Measurements from ENCODE around the gene KRTAP10-5.

Gene KRTAP10-5

DNA sequence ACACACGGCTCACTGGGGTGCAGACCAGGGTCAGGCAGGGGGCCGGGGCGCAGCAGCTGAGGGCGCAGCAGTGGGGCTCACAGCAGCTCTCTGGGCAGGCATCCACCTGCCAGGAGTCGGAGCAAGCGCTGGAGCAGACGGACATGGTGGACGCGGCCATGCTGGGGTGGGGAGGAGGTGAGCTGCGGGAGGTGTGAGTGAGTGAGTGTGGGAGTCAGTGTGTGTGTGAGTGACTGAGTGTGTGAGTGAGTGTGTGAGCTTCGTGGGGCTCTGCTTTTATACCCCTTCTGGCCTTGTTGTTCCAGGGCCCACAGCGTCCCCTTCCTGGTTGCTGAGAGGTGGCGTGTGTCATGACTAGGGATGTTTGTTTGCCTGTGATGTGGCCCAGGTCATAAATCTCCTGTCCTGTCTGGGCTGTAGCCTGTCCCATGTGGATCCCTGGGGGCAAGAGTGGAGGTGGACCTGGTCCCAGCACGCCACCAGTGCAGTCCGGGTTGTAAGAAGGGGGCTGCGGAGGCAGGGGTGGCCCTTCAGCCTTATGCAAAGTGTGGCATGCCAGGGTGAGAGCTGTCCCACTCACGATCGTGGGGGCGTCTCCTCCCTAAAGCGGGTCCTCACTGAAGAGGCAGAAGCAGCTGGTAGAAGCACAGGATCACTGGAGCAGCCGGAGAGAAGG lies 40.3 kb downstream of the KRTAP10-5 start, which contains the start of gene KRTAP10-1:
KRTAP10-1 (minus strand) TSS at position 205 of the 676 bp plus-strand sequence; CDS start at position 160, 45 bp downstream.
- Histone ChIP-seq H3K4me3 (replicated peaks; ENCODE audit: insufficient read depth, low read length) (no peak within 1 kb of the TSS), H3K27me3 (ENCODE audit: insufficient read depth, poor library complexity, severe bottlenecking) (no peaks in the 10 kb centered on the region), H3K27ac (replicated peaks) (no peak within 1 kb of the TSS)
- TF ChIP-seq POLR2AphosphoS5 (IDR thresholded peaks at IDR 0.05; ENCODE audit: low read depth) (no peak), SPI1 (IDR thresholded peaks at IDR 0.05; ENCODE audit: borderline replicate concordance, low read depth) (no peak), GABPA (IDR thresholded peaks at IDR 0.05; ENCODE audit: low read depth) (no peak)
- TF ChIP-seq, protein P1, sequence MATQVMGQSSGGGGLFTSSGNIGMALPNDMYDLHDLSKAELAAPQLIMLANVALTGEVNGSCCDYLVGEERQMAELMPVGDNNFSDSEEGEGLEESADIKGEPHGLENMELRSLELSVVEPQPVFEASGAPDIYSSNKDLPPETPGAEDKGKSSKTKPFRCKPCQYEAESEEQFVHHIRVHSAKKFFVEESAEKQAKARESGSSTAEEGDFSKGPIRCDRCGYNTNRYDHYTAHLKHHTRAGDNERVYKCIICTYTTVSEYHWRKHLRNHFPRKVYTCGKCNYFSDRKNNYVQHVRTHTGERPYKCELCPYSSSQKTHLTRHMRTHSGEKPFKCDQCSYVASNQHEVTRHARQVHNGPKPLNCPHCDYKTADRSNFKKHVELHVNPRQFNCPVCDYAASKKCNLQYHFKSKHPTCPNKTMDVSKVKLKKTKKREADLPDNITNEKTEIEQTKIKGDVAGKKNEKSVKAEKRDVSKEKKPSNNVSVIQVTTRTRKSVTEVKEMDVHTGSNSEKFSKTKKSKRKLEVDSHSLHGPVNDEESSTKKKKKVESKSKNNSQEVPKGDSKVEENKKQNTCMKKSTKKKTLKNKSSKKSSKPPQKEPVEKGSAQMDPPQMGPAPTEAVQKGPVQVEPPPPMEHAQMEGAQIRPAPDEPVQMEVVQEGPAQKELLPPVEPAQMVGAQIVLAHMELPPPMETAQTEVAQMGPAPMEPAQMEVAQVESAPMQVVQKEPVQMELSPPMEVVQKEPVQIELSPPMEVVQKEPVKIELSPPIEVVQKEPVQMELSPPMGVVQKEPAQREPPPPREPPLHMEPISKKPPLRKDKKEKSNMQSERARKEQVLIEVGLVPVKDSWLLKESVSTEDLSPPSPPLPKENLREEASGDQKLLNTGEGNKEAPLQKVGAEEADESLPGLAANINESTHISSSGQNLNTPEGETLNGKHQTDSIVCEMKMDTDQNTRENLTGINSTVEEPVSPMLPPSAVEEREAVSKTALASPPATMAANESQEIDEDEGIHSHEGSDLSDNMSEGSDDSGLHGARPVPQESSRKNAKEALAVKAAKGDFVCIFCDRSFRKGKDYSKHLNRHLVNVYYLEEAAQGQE (IDR thresholded peaks at IDR 0.05; ENCODE audit: insufficient replicate concordance, low read depth), result no peak
- TF ChIP-seq, protein P2, sequence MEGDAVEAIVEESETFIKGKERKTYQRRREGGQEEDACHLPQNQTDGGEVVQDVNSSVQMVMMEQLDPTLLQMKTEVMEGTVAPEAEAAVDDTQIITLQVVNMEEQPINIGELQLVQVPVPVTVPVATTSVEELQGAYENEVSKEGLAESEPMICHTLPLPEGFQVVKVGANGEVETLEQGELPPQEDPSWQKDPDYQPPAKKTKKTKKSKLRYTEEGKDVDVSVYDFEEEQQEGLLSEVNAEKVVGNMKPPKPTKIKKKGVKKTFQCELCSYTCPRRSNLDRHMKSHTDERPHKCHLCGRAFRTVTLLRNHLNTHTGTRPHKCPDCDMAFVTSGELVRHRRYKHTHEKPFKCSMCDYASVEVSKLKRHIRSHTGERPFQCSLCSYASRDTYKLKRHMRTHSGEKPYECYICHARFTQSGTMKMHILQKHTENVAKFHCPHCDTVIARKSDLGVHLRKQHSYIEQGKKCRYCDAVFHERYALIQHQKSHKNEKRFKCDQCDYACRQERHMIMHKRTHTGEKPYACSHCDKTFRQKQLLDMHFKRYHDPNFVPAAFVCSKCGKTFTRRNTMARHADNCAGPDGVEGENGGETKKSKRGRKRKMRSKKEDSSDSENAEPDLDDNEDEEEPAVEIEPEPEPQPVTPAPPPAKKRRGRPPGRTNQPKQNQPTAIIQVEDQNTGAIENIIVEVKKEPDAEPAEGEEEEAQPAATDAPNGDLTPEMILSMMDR (IDR thresholded peaks at IDR 0.05; ENCODE audit: insufficient read depth, low read length), result no peak
- no peak for DNase-seq (ENCODE audit: low read depth in 1 of 2, low spot score in 1 of 2)

DNA sequence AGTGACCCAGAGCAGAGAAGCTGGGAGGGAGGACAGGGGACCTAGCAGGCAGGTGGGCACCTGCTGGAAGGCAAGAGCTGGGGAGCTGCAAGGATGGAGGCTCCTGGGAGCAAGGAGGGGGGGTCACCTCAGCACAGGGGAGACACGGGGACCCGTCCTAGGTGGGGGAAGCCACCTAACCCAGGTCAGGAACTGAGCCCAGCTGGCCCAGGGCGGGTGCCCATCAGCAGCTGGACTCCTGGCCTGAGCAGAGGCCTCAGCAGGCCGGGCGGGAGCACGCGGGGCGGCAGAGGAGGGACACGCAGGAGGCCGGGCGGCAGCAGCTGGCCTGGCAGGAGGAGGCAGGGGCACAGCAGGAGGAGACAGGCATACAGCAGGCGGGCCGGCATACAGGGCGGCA lies 41.4 kb downstream of the KRTAP10-5 start:
- DNase-seq (ENCODE audit: low read depth in 1 of 2, low spot score in 1 of 2), result no peak
- no peak overlapping the region for H3K27ac ChIP-seq (replicated peaks)

DNA sequence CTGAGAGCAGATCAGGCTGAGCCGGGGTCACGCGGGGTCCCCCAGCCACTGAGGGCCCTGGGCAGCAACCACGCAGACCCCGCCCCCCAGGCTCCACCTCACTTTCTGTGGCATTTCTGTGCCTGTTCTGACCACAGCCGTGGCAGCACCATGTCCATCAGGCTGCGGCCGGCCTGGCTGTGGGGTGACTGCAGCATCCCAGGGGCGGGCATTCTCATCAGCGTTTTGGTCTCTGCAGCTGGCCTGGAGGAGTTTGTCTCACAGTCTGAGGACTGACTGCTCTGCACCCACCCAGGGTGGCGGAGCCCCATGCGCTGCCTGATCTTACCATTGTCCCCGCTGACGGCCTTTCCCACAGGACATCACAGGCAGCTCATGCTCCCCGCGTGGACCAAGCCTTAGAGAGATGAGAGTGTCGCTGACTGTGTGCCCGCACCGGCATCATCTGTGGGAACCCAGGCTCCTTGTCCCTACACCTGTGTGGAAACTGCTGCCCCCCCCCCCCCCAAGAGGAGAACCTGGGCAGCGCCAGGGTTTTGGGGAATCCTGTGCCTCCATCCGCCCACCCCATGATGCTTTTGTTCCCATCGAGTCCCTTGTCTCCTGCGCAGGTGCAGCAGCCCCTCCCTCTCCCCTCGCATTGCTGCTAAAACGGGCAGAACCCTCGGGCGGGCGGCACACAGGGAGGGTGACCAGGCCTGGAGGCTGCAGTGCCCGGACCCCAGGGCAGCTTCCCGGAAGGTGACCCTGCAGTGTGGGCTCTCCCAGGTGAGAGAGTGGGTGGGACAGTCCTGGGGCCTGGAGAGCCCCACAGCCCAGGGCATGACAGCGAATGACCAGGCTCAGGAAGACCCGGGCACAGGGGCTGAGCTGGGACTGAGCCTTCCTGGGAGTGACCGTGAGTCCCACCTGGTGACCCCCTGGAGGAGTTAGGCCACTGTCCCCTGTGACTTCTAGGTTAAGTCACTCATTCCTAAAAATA lies 42.2 kb downstream of the KRTAP10-5 start:
- no peaks in the 10 kb centered on the region for H3K27me3 ChIP-seq (ENCODE audit: insufficient read depth, poor library complexity, severe bottlenecking)
- no peak overlapping the region for H3K4me3 ChIP-seq (replicated peaks; ENCODE audit: insufficient read depth, low read length)
- TF ChIP-seq, protein P1 (IDR thresholded peaks at IDR 0.05; ENCODE audit: insufficient replicate concordance, low read depth), result no peak
- no peak for TF ChIP-seq POLR2AphosphoS5 (IDR thresholded peaks at IDR 0.05; ENCODE audit: low read depth)
- TF ChIP-seq, protein P2 (IDR thresholded peaks at IDR 0.05; ENCODE audit: insufficient read depth, low read length), result no peak
- no peak for TF ChIP-seq SPI1 (IDR thresholded peaks at IDR 0.05; ENCODE audit: borderline replicate concordance, low read depth)
- TF ChIP-seq GABPA (IDR thresholded peaks at IDR 0.05; ENCODE audit: low read depth), result no peak
- no peak overlapping the region for H3K27ac ChIP-seq (replicated peaks)
- DNase-seq (ENCODE audit: low read depth in 1 of 2, low spot score in 1 of 2), result no peak

More for the DNA sequence above, 41.4 kb downstream of the KRTAP10-5 start:
- no peaks in the 10 kb centered on the region for H3K27me3 ChIP-seq (ENCODE audit: insufficient read depth, poor library complexity, severe bottlenecking)
- TF ChIP-seq POLR2AphosphoS5 (IDR thresholded peaks at IDR 0.05; ENCODE audit: low read depth) (no peak), SPI1 (IDR thresholded peaks at IDR 0.05; ENCODE audit: borderline replicate concordance, low read depth) (no peak), GABPA (IDR thresholded peaks at IDR 0.05; ENCODE audit: low read depth) (no peak)
- TF ChIP-seq, protein P1 (IDR thresholded peaks at IDR 0.05; ENCODE audit: insufficient replicate concordance, low read depth), result no peak
- TF ChIP-seq, protein P2 (IDR thresholded peaks at IDR 0.05; ENCODE audit: insufficient read depth, low read length), result no peak
- H3K4me3 ChIP-seq (replicated peaks; ENCODE audit: insufficient read depth, low read length), result no peak overlapping the region

Measured in HL-60 (cell line).